GM12872 (cell line): ENCODE measurements around the gene MLEC.

Experiments used
- CTCF ChIP-seq: IDR thresholded peaks from 3 replicates; pipeline ENCODE4 v1.5.1; 2011; ENCODE audit warnings: low read depth, mild to moderate bottlenecking, low read length, moderate library complexity; ENCODE audit not compliant: insufficient read depth

Gene MLEC

GRCh38 chr12:120654656-120655055 lies 32.3 kb upstream of the MLEC start:
- no peak for TF ChIP-seq CTCF

GRCh38 chr12:120656008-120656407 lies 30.9 kb upstream of the MLEC start:
- TF ChIP-seq CTCF: no peak

- TF ChIP-seq CTCF: no peak
These were observed 28.4 kb upstream of the MLEC start for GRCh38 chr12:120658286-120659150.

GRCh38 chr12:120659151-120659525 lies 27.8 kb upstream of the MLEC start:
- TF ChIP-seq CTCF: no peak

GRCh38 chr12:120661432-120661831 lies 25.5 kb upstream of the MLEC start:
- TF ChIP-seq CTCF: no peak

- no peak for TF ChIP-seq CTCF
These were observed 24.1 kb upstream of the MLEC start for GRCh38 chr12:120662879-120663278.

GRCh38 chr12:120663741-120664140 lies 23.2 kb upstream of the MLEC start:
- no peak for TF ChIP-seq CTCF
